Glomerular visceral epithelial cell (primary cell): ENCODE results near the gene AKR1B15.
"Not testable (repeated sequence)": the region's sequence is repeated elsewhere in the genome, so short reads cannot be mapped to it uniquely, and the experiment has no call there.

ENCODE experiments used
- DNase-seq: peaks from one replicate; pipeline ENCODE4 v3.0.0-alpha.2; 2016; ENCODE audit errors: extremely low spot score

The AKR1B15 gene

GRCh38 chr7:134532180-134532953 lies 16.5 kb upstream of the AKR1B15 start:
- no peak for DNase-seq

GRCh38 chr7:134532954-134533218 lies 16.0 kb upstream of the AKR1B15 start:
- no peak for DNase-seq

- peak; percentile 22 for DNase-seq
These were observed 15.6 kb upstream of the AKR1B15 start for GRCh38 chr7:134533288-134533771.

- no peak for DNase-seq
These were observed 14.3 kb upstream of the AKR1B15 start for GRCh38 chr7:134534633-134535032.

- no peak for DNase-seq
These were observed 13.5 kb upstream of the AKR1B15 start for GRCh38 chr7:134535272-134535918.

- no peak for DNase-seq
These were observed 13.0 kb upstream of the AKR1B15 start for GRCh38 chr7:134535919-134536299.

GRCh38 chr7:134536558-134536957 lies 12.4 kb upstream of the AKR1B15 start:
- not testable (repeated sequence) for DNase-seq

- DNase-seq, result not testable (repeated sequence)
These were observed 11.6 kb upstream of the AKR1B15 start for GRCh38 chr7:134537273-134537781.

GRCh38 chr7:134539380-134540004 lies 9.4 kb upstream of the AKR1B15 start:
- DNase-seq, result no peak

GRCh38 chr7:134541501-134542194 lies 7.3 kb upstream of the AKR1B15 start:
- DNase-seq, result not testable (repeated sequence)

- no peak for DNase-seq
These were observed 6.6 kb upstream of the AKR1B15 start for GRCh38 chr7:134542195-134542771.

GRCh38 chr7:134545380-134545779 lies 3.5 kb upstream of the AKR1B15 start:
- no peak for DNase-seq

GRCh38 chr7:134545918-134546317 lies 3.0 kb upstream of the AKR1B15 start:
- DNase-seq, result no peak

GRCh38 chr7:134546955-134547354 lies 2.0 kb upstream of the AKR1B15 start:
- no peak for DNase-seq

GRCh38 chr7:134547397-134548054 lies 1.4 kb upstream of the AKR1B15 start:
- DNase-seq, result peak; percentile 53

- DNase-seq, result no peak
These were observed 456 bp downstream of the AKR1B15 start for GRCh38 chr7:134549366-134549765.

- DNase-seq, result no peak
These were observed 3.2 kb downstream of the AKR1B15 start for GRCh38 chr7:134552105-134552504.

- no peak for DNase-seq
These were observed 5.1 kb downstream of the AKR1B15 start for GRCh38 chr7:134553976-134554375.

- no peak for DNase-seq
These were observed 5.6 kb downstream of the AKR1B15 start for GRCh38 chr7:134554417-134554966.

- DNase-seq, result no peak
These were observed 8.5 kb downstream of the AKR1B15 start for GRCh38 chr7:134557391-134557790.

- no peak for DNase-seq
These were observed 9.5 kb downstream of the AKR1B15 start for GRCh38 chr7:134558370-134558769.
